AG09309 (cell line): ENCODE measurements around the gene TCEA3.

Source experiments
- DNase-seq: peaks from one replicate; pipeline ENCODE4 v3.0.0-alpha.2; 2010; ENCODE audit warnings: low read depth
- H3K4me3 ChIP-seq: 2 replicates; pipeline ENCODE4 v1.5.1; 2011; ENCODE audit warnings: mild to moderate bottlenecking, low read depth, low read length, moderate library complexity; ENCODE audit not compliant: control insufficient read depth
- TF ChIP-seq, protein P1 (sequence below): IDR thresholded peaks from 2 replicates; pipeline ENCODE4 v1.5.1; 2011; ENCODE audit warnings: mild to moderate bottlenecking, low read depth, low read length, inconsistent platforms; ENCODE audit not compliant: insufficient read depth, control insufficient read depth; ENCODE audit errors: missing control alignments

TCEA3 gene

DNA sequence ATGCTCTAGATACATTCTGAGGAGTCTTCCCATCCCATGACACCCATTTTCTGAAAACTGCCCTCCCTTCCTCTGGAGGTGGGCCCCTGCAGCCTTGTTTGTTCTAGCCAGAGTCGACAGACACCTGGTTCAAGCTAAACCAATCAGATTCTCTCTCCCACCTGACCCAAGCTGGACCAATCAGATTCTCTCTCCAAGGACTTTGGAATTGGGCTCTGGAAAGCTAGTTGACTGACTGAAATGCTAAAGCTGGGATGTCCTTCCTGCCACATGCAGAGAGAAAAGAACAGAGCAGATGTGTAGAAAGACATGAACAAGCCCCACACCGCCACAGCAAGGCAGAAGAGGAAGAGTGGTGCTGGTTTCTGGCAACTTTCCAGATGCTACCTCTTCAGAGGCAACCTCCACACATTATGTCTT is 34.8 kb upstream of the TCEA3 start:
- TF ChIP-seq, protein P1, sequence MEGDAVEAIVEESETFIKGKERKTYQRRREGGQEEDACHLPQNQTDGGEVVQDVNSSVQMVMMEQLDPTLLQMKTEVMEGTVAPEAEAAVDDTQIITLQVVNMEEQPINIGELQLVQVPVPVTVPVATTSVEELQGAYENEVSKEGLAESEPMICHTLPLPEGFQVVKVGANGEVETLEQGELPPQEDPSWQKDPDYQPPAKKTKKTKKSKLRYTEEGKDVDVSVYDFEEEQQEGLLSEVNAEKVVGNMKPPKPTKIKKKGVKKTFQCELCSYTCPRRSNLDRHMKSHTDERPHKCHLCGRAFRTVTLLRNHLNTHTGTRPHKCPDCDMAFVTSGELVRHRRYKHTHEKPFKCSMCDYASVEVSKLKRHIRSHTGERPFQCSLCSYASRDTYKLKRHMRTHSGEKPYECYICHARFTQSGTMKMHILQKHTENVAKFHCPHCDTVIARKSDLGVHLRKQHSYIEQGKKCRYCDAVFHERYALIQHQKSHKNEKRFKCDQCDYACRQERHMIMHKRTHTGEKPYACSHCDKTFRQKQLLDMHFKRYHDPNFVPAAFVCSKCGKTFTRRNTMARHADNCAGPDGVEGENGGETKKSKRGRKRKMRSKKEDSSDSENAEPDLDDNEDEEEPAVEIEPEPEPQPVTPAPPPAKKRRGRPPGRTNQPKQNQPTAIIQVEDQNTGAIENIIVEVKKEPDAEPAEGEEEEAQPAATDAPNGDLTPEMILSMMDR = no peak
- no peak overlapping the region for H3K4me3 ChIP-seq
- no peak for DNase-seq

DNA sequence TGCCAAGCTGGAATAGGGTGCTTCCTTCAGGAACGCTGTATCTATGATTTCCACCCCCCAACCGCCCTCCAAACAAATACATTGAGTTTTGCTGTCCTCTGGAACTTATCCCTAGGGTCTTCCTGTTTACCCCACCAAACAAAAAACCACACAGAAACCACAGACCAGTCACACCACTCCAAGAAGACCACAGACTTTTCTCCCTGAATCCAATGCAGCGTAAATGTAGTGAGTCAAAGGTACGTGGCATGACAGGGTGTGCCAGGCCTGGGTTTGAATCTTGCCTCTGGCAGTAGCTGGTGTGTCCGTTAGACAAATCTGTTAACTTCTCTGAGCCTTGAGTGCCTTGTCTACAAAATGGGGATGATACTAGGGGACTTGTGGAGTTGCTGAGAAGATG is 31.7 kb upstream of the TCEA3 start:
- DNase-seq = no peak
- TF ChIP-seq, protein P1 = no peak
- H3K4me3 ChIP-seq = no peak overlapping the region

DNA sequence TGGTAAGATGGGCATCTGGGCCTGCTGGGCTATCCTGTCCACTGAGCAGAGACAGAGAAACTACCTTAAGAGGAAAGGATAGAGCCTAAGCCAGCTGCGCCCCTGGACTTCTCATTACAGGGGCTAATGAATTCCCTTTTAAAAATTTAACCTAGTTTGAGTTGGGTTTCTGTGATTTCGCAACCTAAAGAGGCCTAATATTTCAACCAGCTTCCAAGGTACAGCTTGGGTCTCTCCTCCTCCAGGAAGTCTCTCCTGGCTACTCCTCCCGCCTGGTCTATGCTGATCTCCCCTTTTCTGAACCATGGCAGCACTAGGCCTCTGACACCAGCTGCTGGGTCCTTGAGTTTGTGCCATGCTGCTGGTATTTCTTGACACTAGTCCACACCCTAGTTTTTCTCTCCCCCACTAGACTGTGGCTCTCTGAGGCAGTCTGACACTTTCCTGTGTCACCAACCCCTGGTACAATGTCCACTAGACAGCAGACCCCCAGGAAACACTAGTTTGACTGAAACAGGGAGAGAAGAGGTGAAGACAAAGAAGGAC is 29.0 kb upstream of the TCEA3 start:
- TF ChIP-seq, protein P1 = no peak
- no peak for DNase-seq
- no peak overlapping the region for H3K4me3 ChIP-seq

DNA sequence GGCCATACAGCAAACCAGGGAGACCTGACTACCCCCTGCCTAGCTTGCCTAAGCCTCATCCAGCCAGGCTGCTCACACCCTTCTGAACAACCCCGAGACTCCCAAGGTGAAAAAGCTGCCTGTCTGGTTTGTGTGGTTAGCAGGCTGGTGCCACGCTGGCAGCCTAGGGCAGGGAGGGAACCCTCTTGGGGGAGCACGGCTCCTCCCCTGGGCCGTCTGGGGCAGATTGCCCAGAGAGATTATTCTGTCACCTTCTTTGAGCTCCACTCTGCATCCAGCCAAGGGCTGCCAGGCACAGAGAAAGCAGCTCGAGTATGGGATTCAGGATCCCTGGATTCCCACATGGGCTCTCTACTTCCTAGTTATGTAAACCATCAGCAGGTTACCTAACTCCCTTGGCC is 27.5 kb upstream of the TCEA3 start:
- H3K4me3 ChIP-seq = no peak overlapping the region
- TF ChIP-seq, protein P1 = no peak
- no peak for DNase-seq

DNA sequence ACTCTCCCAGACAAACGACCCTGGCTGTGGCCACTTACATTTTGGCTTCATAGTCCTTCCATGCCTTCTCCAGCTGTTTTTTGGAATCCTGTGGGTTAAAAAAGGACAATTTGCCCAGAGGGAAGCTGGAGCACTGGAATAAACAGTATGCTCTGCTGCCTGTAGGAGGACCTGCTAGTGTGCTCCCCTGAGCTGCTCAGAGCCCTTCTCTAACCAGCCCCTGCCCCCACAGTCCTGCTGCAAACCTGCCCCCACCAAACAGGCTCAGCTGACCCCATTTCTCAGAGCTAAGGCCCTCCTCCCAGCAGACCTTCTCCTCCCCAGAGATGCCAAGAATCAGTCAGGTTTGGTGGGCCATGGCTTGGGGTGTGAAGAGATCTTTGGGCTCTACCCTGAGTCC is 26.9 kb upstream of the TCEA3 start:
- TF ChIP-seq, protein P1 = no peak
- no peak for DNase-seq
- no peak overlapping the region for H3K4me3 ChIP-seq

DNA sequence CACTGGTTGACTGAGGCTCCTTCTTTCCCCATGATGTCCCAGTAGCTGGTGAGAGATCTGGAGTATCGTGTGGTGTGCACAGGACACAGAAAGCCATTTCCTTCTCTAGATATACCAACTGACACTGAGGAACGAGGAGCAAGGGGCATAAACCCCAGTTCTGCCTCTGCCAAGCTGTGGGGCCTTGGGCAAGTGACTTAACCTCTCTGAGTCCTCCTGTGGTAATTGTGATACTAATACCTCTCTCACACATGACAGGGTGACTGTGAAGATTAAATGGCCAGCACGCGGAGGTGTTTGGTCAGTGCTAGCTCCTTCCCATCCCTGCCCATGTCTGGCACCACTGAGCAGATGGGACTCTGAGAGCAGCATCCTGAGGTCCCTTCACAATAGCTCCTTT is 26.3 kb upstream of the TCEA3 start:
- TF ChIP-seq, protein P1 = no peak
- no peak overlapping the region for H3K4me3 ChIP-seq
- no peak for DNase-seq

DNA sequence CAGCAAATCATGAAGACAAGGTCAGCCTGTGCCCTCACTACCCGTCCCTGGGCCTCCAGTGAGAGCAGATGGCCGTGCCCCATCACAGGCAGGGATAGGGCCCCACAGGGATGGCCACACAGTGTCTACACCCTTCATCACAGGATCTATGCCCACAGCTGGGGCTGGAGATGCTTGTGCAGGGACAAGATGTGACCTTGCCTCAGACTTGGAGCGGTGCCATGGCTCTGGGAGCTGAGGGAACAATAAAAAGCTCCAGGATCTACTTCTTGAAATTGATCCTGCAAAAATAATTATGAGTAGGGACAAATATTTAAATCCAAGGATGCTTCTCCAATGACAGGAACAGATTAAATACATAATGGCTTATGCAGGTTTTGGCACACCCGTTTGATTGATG is 25.4 kb upstream of the TCEA3 start:
- TF ChIP-seq, protein P1 = no peak
- DNase-seq = no peak

More for the DNA sequence above, 25.4 kb upstream of the TCEA3 start:
- no peak overlapping the region for H3K4me3 ChIP-seq
